HG03060 (cell line): Measurements from ENCODE around the gene GALP.
"Not testable (repeated sequence)": the region's sequence is repeated elsewhere in the genome, so short reads cannot be mapped to it uniquely, and the experiment has no call there.

ENCODE experiments used
- ATAC-seq: cut with Tn5 transposase; IDR thresholded peaks from one replicate; pipeline ENCODE4 v1.9.1; 2021; ENCODE audit warnings: low read depth, moderate number of reproducible peaks; ENCODE audit not compliant: unreplicated experiment

GALP gene

DNA sequence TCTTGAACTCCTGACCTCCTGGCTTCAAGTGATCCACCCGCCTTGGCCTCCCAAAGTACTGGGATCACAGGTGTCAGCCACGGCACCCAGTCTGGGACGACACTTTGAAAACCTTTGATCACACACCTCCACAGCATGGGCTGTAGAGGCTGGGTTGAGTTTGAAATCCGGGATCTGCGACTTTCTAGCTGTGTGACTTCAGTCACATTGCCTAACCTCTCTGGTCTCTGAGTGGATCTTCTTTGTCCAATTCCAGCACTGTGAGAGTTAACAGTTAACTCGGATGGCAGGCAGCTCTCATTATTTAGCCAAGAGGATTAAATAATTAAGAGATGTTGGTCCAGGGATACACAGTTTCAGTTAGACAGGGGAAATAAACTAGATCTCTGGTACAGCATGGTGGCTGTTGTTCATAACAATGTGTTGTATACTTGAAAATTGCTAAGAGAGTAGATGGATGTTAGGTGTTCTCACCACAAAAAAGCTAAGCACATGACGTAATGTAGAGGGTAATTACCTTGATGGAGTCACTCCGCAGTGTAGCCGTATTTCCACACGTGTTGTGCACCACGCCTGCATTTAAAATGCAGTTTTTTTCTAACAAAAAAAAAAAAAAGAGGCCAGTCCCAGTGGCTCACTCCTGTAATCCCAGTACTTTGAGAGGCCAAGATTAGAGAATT is 1.9 kb downstream of the GALP start:
- no peak for ATAC-seq

DNA sequence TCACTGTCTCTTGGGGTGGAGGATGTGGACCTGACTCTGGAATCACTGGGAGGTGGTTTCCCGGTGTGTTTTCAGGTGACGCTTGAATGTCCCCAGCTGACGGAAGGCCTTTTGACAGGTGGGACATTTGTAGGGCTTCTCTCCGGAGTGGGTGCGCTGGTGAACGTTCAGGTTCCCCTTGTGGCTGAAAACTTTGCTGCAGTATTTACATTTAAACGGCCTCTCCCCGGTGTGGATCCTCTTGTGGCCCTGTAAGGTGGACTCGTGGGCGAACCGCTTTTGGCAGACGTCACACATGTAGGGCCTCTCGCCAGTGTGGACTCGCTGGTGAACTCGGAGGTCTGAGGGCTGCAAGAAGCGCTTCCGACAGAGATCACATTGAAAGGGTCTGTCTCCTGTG is 14.0 kb downstream of the GALP start:
- ATAC-seq: no peak

DNA sequence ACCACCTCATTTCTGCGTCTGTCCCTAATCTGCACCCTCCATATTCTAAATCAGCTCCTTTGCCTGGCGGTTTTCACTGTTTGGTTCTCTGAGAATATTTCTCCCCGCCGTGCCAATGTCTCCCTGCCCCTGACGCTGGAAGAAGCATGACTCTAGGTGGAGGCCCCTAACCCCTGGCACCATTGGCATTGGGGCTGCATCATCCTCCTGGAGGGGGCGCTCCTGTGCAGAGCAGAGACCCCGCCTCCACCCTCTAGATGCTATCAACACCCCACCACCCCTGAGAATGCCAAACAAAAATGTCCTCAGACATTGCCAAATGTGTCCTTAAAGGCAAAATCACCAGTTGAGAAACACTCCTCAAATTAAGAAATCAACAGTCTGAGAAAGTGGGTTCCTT is 15.3 kb downstream of the GALP start:
- ATAC-seq: no peak

DNA sequence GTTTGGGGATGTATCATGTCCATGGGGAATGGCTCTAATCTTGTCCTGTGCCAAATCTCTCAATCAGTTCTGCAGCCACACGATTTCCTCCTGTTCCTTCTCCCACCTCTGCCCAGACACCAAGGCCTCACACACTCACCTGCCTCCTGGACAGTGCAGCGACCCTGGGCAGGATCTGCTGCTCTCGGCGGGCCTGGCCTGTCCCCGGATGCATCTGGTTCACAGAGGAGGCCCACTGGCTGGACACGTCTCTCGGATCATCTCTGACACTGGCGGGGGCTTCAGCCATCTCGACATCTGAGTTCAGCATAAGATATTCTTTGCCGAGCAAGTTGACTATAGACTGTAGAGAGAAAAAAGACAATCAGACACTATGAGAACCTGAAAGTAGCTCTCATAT is 15.9 kb downstream of the GALP start:
- ATAC-seq: no peak

DNA sequence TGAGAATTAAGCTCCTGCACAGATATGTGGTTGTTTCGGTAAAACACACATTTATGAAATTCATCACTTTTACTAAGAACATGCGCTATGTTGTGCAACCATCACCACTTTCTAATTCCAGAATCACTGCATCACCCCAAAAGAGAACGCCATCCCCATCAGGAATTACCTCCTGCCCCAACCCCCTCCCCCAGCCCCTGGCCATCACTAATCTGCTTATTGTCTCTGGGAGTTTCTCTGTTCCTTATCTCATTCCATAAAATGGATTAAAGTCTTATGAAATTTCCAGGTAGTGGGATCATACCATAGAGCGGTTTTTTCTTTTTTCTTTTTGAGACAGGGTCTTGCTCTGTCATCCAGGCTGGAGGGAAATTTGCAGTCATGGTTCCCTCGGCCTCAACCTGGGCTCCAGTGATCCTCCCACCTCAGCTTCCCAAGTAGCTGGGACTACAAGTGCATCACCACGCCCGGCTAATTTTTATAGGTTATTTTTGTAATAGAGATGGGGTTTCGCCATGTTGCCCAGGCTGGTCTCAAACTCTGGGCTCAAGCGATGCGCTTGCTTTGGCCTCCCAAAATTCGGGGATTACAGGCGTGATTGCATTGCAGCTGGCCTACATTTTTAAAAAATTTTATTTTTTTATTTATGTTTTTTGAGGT is 18.3 kb downstream of the GALP start:
- no peak for ATAC-seq

DNA sequence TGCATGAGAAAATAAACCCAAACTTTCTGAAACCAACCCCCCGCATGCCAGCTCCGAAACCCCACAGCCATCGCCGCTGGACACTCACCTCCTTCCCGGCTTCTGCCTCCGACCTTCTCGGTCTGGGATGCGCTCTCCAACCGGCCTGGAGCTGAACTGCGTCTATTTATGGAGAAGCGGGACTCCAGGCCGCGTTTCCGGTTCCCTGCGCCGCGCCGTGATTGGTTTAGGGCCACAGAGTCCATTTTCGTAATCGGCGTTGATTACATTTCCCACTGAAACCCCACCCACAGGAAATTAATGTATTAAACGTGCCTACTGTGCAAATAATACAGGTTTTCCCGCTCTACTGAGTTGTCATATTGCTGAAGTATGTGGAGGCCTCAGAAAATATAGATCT is 21.8 kb downstream of the GALP start, which contains the start of gene ZSCAN5B:
Gene ZSCAN5B (minus strand): TSS at position 138 of the 400 bp plus-strand sequence. CDS start 4,731 bp downstream, outside the sequence.
- not testable (repeated sequence) for ATAC-seq

DNA sequence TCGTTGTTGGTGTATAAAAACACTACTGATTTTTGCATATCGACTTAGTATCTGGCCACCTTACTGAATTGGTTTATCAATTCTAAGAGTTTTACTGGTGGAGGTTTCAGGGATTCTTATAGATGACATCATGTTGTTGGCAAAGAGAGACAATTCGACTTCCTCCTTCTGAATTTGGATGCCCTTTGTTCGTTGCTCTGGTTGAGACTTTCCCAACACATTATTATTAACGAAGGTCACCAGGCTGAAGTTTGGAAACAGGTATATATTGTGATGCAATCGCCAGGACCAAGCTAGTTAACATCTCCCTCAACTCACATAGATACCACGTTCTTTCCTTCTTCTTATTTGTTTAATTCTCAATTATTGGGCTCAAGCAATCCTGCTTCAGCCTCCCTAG is 23.9 kb downstream of the GALP start:
- no peak for ATAC-seq

DNA sequence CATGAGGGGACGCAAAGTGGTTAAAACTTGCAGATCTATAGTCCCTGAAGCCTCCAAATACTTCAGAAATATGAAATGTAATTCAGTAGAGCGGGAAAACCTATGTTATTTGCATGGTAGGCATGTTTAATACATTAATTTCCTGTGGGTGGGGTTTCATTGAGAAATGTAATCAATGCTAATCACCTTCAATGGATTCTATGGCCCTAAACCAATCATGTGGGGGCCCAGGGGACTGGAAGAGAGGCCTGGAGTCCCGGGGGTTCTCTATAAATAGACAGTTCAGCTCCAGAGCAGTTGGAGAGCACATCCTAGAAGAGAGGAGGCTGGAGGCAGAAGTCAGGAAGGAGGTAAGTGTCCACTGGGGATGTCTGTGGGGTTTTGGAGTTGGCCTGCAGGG is 26.2 kb downstream of the GALP start, which contains the start of gene ZSCAN5C:
Gene ZSCAN5C (plus strand): TSS at position 301 of the 400 bp plus-strand sequence. CDS start 3,641 bp downstream, outside the sequence.
- no peak for ATAC-seq

DNA sequence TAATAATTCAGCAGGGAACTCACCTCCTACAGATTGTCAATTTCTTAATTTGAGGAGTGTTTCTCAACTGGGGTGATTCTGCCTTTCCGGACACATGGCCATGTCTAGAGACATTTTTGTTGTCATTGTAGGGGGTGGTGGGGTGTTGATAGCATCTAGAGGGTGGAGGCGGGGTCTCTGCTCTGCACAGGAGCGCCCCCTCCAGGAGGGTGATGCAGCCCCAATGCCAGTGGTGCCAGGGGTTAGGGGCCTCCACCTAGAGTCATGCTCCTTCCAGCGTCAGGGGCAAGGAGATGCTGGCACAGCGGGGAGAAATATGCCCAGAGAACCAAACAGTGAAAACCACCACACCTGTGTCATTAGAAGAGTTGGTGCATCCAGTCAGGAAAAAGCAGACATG is 31.8 kb downstream of the GALP start:
- not testable (repeated sequence) for ATAC-seq

DNA sequence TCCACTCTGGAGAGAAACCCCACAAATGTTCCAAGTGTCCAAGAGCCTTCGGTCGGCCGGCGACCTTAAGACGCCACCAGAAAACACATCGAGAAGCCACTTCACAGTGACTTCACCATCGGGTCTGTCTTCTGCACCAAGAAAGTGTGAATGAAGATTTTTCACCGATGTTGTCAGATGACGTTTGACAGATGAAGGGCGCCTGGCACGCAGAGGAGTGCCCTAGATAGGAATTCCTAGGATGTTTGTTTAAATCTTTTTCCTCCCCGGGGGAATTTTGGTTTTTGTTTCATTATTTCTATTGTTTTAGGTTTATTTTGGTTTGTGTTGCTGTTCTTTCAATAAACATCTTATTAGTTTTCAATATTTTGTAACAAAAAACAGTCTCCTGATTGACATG is 33.3 kb downstream of the GALP start:
- no peak for ATAC-seq

DNA sequence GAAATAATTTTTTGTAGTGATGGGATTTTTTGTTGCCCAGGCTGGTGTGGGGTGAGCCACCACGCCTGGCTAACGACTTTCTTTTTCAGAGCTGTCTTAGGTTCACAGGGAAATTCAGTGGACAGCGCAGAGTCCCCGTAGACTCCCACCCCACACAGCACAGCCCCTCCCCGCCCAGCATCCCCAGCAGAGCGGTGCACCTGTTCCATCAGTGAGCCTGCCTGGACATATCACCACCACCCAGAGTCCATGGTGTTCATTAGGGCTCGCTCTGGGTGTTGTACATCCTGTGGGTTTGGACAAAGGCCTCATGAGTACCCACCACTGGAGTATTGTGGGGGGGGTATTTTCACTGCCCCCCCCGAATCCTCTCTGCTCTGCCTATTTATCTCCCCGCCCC is 34.2 kb downstream of the GALP start:
- not testable (repeated sequence) for ATAC-seq

DNA sequence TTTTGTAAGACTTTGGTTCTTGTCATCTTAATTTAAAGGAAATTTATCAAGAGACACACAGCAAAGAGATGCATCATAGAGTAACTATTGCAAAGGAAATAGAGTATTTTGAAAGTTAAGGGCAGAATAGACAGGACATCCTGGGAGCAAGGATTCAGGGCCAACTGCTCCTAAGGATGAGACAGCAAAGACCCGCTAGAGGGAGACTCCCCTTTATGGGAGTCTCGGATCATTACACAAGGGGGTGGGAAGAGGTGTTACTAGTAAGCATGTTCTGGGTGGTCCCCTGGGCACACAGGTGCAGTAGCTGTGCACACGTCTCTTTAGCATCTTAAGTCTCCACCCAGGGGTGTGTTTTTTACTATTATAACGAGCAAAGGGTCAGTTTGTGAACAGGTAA is 35.9 kb downstream of the GALP start:
- ATAC-seq: no peak

DNA sequence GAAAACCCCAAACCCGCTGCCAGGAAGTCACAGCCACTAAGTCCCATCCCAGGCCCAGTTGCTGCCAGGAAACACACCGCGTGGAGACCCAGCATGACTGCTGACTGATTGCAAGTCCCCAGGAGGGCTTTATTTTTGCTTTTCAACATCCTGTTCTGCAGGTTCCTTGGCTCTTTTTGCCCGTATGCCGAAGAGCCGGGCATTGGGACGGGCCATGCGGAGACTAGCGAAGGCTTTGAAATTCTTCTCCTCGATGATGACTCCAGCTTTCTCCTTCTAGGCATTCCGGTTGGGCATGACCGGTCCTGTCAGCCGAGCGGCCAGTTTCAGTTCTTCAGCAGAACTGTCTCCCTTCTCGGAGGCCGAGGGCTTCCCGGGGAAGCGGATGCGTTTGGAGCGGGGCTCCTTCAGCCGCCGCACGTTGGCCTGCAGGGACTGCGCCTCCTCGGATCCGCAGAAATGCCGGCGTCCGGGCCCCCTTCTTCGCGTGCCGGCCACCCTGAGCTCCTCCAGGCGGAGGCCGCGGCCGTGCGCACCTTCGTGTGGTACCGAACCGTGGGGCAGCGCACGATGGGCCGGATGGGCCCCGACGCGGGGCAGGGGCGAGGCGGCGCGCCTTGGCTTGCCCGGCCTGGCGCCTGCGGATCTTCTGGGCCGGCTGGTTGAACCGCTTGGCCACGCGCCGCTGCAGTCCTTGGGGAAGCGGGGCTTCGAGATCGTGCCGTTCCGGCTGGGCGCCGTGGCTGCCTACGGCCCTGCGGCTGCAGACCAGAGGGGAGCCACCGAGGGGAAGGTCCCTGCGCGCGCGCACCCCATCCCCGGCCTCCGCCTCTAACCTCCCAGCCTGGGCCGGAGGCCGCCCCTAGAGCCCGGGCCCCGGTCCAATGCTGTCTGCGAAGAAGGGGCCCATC is 41.5 kb downstream of the GALP start:
- no peak for ATAC-seq

DNA sequence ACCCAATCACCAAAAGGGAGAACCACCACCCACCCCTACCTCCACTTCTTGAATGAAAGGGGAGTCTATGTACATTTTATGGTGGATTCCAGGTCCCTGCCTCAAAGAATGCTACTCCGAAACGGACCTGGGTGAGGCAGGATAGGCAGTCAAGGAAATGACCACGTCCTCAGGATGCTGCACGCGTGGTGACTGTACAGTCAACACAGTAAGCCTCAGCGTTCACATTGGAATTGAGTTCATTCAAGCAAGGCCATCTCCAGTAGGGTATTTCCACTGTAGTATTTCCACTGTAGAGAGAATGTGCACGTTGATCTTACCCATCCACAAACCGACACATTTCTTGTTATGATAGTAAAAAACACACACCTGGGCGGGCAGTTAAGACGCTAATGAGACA is 43.2 kb downstream of the GALP start:
- no peak for ATAC-seq

DNA sequence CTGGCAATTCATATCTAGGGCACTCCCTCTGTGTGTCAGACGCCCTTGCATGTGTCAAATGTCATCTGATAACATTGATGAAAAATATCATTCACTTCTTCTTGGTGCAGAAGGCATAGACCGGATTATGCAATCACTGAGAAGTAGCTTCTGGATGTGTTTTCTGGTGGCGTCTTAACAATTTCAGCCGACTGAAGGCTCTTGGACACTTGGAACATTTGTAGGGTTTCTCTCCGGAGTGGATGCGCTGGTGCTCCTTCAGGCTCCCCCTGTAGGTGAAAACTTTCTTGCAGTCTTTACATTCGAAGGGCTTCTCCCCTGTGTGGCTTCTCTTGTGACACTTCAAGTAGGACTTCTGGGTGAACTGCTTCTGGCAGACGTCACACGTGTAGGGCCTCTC is 45.6 kb downstream of the GALP start:
- ATAC-seq: not testable (repeated sequence)

DNA sequence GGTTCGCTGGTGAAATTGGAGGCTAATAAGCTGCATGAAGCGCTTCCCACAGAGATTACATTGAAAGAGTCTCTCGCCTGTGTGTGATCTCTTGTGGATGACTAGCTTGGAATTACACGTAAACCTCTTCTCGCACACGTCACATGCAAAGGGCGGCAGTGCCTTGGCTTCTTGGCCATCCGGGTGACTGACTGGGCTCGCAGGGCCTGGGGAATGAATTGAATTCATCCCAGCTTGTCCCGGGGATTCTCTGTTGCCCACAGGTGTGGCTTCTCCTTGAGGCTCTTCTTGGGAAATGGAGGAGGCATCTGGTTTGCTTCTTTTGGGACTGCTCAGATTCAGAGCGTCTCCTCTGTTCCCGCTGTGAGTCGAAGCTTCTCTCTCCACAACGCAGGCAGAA is 46.0 kb downstream of the GALP start:
- no peak for ATAC-seq

DNA sequence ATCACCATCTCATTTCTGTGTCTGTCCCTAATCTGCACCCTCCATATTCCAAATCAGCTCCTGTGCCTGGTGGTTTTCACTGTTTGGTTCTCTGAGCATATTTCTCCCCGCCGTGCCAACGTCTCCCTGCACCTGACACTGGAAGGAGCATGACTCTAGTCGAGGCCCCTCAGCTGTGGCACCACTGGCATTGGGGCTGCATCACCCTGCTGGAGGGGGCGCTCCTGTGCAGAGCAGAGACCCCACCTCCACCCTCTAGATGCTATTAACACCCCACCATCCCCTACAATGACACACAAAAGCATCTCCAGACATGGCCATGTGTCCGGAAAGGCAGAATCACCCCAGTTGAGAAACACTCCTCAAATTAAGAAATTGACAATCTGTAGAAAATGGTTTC is 47.1 kb downstream of the GALP start:
- ATAC-seq: no peak

DNA sequence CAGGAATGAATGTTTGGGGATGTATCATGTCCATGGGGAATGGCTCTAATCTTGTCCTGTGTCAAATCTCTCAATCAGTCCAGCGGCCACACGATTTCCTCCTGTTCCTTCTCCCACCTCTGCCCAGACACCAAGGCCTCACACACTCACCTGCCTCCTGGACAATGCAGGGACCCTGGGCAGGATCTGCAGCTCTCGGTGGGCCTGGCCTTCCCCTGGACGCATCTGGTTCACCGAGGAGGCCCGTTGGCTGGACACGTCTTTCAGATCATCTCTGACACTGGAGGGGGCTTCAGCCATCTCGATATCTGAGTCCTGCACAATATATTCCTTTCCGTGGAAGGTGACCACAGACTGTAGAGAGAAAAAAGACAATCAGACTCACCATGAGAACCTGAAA is 47.7 kb downstream of the GALP start:
- no peak for ATAC-seq
